SH-SY5Y (cell line): ENCODE results near the gene NPHP3.

Experiments used
- GATA2 ChIP-seq: IDR thresholded peaks from 2 replicates; pipeline ENCODE4 v1.6.1; 2011; ENCODE audit warnings: mild to moderate bottlenecking, low read depth, low read length
- GATA3 ChIP-seq: IDR thresholded peaks from 2 replicates; pipeline ENCODE4 v1.6.1; 2011; ENCODE audit warnings: low read depth, mild to moderate bottlenecking, low read length, moderate library complexity

GRCh38 chr3:132642539-132642847 is 79.7 kb downstream of the NPHP3 start:
- TF ChIP-seq GATA3 (no peak), GATA2 (no peak)
